ENCODE measurements around the gene PLEKHF1. TPM values are rescaled to one million over a fixed set of nuclear protein-coding genes. Genes with fewer than 3 reads are reported as not detected.

Gene PLEKHF1
- total and polyA plus RNA-seq, 12 donors, result 0.62 to 23.1 (median 6.9) TPM

DNA sequence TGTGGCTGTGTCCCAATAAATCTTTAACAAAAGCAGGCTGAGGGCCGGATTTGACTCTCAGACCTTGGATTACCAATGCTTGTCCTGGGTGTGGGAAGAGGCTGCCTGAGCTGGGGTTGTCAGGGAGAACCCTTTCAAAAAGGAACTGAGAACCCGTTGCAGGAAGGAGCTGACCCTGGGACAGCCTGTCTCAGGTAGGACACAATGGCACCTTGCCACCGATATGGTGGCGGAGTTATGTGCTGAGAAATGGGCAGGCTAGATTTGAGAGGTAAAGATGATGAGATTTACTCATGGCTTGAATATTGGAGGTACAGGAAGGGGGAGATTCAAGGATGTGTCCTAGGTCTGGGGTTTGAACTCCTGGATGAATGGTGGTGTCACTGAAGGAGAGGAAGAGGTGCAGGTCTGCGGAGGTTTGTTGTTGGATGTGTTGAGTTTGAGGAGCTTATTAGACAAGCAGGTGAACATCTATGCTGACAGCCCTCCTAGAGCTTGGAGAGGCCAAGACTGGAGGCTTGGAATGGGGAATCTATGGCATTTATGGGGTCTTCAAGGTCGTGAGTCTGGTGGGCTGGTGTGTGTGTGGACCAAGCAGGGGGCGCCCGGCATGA is 7.2 kb downstream of the PLEKHF1 start:
- DNase-seq, result no peak
- 88 to 92% (median 90%) methylated on average over 8 of the region's 8 CpGs for WGBS, 4 donors
- intact Hi-C loops (cut with DNase I), result no loop called here
- TF ChIP-seq POLR2A (IDR thresholded peaks at IDR 0.05), result no peak
- TF ChIP-seq, protein P1, sequence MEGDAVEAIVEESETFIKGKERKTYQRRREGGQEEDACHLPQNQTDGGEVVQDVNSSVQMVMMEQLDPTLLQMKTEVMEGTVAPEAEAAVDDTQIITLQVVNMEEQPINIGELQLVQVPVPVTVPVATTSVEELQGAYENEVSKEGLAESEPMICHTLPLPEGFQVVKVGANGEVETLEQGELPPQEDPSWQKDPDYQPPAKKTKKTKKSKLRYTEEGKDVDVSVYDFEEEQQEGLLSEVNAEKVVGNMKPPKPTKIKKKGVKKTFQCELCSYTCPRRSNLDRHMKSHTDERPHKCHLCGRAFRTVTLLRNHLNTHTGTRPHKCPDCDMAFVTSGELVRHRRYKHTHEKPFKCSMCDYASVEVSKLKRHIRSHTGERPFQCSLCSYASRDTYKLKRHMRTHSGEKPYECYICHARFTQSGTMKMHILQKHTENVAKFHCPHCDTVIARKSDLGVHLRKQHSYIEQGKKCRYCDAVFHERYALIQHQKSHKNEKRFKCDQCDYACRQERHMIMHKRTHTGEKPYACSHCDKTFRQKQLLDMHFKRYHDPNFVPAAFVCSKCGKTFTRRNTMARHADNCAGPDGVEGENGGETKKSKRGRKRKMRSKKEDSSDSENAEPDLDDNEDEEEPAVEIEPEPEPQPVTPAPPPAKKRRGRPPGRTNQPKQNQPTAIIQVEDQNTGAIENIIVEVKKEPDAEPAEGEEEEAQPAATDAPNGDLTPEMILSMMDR (IDR thresholded peaks at IDR 0.05), result no peak
- no peak overlapping the region for H3K27ac ChIP-seq
- peaks cover 0 to 25% of the 10 kb centered on the region in 2 donors for H3K36me3 ChIP-seq (replicated peaks in 1 of 2)
- no peaks in the 10 kb centered on the region for H3K9me3 ChIP-seq (replicated peaks in 1 of 3)
- no peak overlapping the region for H3K4me3 ChIP-seq
- H3K27me3 ChIP-seq, result no peaks in the 10 kb centered on the region
- peaks cover 0 to 8% of the 10 kb centered on the region in 2 donors for H3K4me1 ChIP-seq (replicated peaks in 1 of 2)

- WGBS, 4 donors, result 88 to 91% (median 90%) methylated on average over 11 of the region's 11 CpGs; no CpG with 5 or more reads in 1 of the 4 donors
- H3K4me3 ChIP-seq, result no peak overlapping the region
Observed at GRCh38 chr19:29672933-29673336, 7.7 kb downstream of the PLEKHF1 start.

DNA sequence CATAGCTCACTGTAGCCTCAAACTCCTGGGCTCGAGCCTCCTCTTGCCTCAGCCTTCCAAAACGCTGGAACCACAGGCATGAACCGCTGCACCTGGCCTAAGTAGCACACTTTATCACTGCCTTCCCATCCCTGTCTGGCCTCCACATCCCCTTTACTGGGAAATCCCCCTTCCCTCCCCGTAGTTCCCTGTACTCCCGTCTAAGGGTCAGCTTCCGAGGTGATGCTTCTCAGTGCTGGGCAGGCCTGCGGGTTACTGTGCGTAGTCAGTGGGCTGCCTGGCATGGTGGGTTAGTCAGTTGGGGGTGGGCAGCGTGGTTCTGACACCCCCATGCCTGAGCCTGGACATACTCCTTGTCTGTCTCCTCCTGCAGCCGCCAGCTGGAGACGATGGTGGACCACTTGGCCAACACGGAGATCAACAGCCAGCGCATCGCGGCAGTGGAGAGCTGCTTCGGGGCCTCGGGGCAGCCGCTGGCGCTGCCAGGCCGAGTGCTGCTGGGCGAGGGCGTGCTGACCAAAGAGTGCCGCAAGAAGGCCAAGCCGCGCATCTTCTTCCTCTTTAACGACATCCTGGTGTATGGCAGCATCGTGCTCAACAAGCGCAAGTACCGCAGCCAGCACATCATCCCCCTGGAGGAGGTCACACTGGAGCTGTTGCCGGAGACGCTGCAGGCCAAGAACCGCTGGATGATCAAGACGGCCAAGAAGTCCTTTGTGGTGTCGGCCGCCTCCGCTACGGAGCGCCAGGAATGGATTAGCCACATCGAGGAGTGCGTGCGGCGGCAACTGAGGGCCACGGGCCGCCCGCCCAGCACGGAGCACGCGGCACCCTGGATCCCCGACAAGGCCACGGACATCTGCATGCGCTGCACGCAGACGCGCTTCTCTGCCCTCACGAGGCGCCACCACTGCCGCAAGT is 8.4 kb downstream of the PLEKHF1 start:
- Histone ChIP-seq H3K4me1 (replicated peaks in 1 of 2) (peaks cover 0 to 7% of the 10 kb centered on the region in 2 donors), H3K9me3 (replicated peaks in 1 of 3) (no peaks in the 10 kb centered on the region), H3K36me3 (replicated peaks in 1 of 2) (peaks cover 0 to 25% of the 10 kb centered on the region in 2 donors), H3K4me3 (no peak overlapping the region), H3K27me3 (no peaks in the 10 kb centered on the region), H3K27ac (no peak overlapping the region)
- TF ChIP-seq POLR2A (IDR thresholded peaks at IDR 0.05), result no peak
- TF ChIP-seq, protein P1 (IDR thresholded peaks at IDR 0.05), result no peak
- no peak for DNase-seq
- 94 to 96% (median 95%) methylated on average over 44 to 57 of the region's 57 CpGs for WGBS, 4 donors
- intact Hi-C loops (cut with DNase I), result no loop called here

More at GRCh38 chr19:29672933-29673336, 7.7 kb downstream of the PLEKHF1 start:
- no peak for DNase-seq
- TF ChIP-seq, protein P1 (IDR thresholded peaks at IDR 0.05), result no peak
- no peak for TF ChIP-seq POLR2A (IDR thresholded peaks at IDR 0.05)
- Histone ChIP-seq H3K4me1 (replicated peaks in 1 of 2) (peaks cover 0 to 7% of the 10 kb centered on the region in 2 donors), H3K27me3 (no peaks in the 10 kb centered on the region), H3K9me3 (replicated peaks in 1 of 3) (no peaks in the 10 kb centered on the region), H3K27ac (no peak overlapping the region), H3K36me3 (replicated peaks in 1 of 2) (peaks cover 0 to 25% of the 10 kb centered on the region in 2 donors)
- intact Hi-C loops (cut with DNase I), result no loop called here

DNA sequence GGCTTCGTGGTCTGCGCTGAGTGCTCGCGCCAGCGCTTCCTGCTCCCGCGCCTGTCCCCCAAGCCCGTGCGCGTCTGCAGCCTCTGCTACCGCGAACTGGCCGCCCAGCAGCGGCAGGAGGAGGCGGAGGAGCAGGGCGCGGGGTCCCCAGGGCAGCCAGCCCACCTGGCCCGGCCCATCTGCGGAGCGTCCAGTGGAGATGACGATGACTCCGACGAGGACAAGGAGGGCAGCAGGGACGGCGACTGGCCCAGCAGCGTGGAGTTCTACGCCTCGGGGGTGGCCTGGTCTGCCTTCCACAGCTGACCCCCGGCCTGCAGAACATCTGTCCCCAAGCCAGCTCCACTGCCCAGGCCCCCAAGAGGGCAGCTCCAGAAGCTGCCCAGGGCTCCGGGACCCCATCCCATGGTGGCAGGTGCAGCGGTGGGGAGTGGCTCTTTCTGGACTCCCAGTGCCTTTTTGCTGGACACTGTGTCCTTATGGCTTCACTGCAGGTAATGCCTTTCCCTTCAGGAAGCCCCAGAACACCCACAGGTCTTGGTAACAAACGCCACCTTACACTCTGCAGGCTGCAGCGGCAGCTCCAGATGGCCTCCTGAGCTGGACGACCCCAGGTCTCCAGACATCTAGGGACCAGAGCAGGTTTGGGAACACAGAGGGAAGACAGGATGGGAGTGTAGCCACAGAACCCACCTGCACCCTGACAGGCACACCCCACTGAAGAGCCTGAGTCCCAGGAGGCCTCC is 9.3 kb downstream of the PLEKHF1 start:
- H3K9me3 ChIP-seq (replicated peaks in 1 of 3), result no peaks in the 10 kb centered on the region
- 90 to 96% (median 94%) methylated on average over 9 to 34 of the region's 34 CpGs for WGBS, 4 donors
- no peak for DNase-seq
- no peak overlapping the region for H3K4me3 ChIP-seq
- peaks cover 0 to 25% of the 10 kb centered on the region in 2 donors for H3K36me3 ChIP-seq (replicated peaks in 1 of 2)
- TF ChIP-seq, protein P1 (IDR thresholded peaks at IDR 0.05), result no peak
- no peak for TF ChIP-seq POLR2A (IDR thresholded peaks at IDR 0.05)
- H3K4me1 ChIP-seq (replicated peaks in 1 of 2), result peaks cover 0 to 7% of the 10 kb centered on the region in 2 donors
- intact Hi-C loops (cut with DNase I), result no loop called here
- no peaks in the 10 kb centered on the region for H3K27me3 ChIP-seq
- H3K27ac ChIP-seq, result no peak overlapping the region
